Kidney epithelial cell (primary cell): ENCODE data around the gene ZFP3. TPM values are rescaled to one million over a fixed set of nuclear protein-coding genes. Genes with fewer than 3 reads are reported as not detected.

Experiments used
- DNase-seq: peaks from one replicate; pipeline ENCODE4 v3.0.0-alpha.2; 2010; ENCODE audit warnings: low read depth
- H3K27me3 ChIP-seq: 2 replicates; pipeline ENCODE4 v1.6.0; 2011; ENCODE audit warnings: low read length; ENCODE audit not compliant: control insufficient read depth, insufficient read depth
- H3K36me3 ChIP-seq: 2 replicates; pipeline ENCODE4 v1.5.1; 2011; ENCODE audit warnings: low read length; ENCODE audit not compliant: control insufficient read depth, insufficient read depth
- H3K4me3 ChIP-seq: 2 replicates; pipeline ENCODE4 v1.5.1; 2011; ENCODE audit warnings: low read depth, mild to moderate bottlenecking, control low read depth, low read length
- total RNA-seq: library from RNA; depleted of rRNA; stranded (reverse); fragments of >200 nt; gene quantifications from 2 replicates; pipeline ENCODE4 v1.2.3, GENCODE V29; 2015
- TF ChIP-seq, protein P1 (sequence below): IDR thresholded peaks from 2 replicates; pipeline ENCODE4 v1.5.1; 2011; ENCODE audit warnings: mild to moderate bottlenecking, moderate library complexity, low read length, control low read depth, inconsistent platforms; ENCODE audit not compliant: insufficient read depth, poor library complexity, severe bottlenecking

ZFP3 gene
- total RNA-seq, 1 donor from 2014 or later: 4.8 TPM

DNA sequence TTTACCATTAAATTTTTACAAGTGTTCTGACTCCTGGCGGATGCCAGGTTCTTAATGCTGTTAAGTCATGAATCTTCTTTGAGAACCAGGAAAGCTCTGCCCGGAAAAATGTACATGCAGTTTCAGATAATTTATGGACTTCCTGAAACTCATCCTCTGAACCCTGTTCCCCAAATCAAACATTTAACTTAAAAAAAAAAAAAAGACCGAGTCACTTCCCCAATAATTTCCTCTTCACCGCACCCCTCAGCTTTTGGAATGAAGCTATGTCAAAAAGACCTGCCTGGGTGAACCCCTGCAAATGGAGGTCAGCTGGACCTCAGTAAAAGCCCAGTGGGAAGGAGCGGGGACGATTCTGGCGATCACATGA, 18.4 kb downstream of the ZFP3 start:
- no peak for DNase-seq
- TF ChIP-seq, protein P1, sequence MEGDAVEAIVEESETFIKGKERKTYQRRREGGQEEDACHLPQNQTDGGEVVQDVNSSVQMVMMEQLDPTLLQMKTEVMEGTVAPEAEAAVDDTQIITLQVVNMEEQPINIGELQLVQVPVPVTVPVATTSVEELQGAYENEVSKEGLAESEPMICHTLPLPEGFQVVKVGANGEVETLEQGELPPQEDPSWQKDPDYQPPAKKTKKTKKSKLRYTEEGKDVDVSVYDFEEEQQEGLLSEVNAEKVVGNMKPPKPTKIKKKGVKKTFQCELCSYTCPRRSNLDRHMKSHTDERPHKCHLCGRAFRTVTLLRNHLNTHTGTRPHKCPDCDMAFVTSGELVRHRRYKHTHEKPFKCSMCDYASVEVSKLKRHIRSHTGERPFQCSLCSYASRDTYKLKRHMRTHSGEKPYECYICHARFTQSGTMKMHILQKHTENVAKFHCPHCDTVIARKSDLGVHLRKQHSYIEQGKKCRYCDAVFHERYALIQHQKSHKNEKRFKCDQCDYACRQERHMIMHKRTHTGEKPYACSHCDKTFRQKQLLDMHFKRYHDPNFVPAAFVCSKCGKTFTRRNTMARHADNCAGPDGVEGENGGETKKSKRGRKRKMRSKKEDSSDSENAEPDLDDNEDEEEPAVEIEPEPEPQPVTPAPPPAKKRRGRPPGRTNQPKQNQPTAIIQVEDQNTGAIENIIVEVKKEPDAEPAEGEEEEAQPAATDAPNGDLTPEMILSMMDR: no peak
- no peak overlapping the region for H3K4me3 ChIP-seq
- peaks cover 10% of the 10 kb centered on the region for H3K27me3 ChIP-seq
- no peaks in the 10 kb centered on the region for H3K36me3 ChIP-seq

DNA sequence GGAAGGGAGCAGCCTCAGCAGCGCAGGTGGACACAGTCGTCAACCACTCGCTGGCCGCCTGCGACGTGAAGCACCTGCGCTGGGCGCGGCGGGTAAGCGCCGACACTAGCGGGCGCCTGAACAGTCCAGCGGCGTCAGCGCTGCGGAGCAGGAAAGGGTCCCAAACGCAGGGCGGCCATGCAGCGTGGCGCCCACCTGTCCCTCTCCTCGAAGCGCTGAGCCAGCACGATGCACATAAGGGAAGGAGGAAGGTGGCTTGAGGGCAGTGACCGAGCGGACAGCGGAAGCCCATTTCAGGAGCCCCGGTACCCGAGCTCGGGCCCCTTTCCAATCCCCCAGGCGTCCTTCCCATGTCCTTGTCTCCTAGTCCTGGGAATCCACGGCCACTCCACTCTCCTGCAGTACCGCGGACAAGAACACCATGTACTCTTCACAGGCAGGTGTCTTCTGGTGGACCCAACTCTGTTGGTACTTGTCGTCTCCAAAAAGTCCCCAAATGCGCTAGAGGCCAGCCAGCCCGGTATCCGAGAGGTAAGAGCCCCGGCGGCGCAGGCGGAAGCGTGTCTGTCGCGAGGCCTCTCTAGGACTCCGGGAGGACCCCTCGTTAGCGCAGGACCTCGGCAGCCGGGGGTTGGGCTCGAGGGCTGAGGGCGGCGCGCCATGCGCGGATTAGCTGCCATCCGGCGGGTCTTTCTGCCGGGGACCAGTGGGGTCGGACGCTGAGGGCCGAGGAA, 19.0 kb downstream of the ZFP3 start:
- H3K27me3 ChIP-seq: peaks cover 10% of the 10 kb centered on the region
- no peaks in the 10 kb centered on the region for H3K36me3 ChIP-seq
- DNase-seq: no peak
- no peak overlapping the region for H3K4me3 ChIP-seq
- TF ChIP-seq, protein P1: no peak

DNA sequence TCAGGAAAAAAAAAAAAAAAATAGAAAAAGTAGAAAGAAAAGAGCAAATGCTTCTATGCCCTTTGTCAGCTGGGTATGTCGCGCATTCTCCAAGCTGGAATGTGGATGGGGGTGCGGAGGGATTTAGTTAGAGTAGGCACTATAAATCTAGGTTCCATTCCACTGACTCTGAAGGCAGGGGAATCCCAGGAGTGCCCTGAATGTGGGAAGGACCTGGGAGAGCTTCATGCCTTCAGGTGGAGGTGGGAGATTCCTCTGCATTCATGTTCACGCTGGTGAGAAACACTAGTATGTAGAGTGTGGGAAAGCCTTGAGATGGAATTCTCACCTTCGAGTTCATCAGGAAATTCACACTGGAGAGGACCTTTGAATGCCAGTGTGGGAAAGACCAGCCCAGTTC, 21.0 kb downstream of the ZFP3 start:
- TF ChIP-seq, protein P1: no peak
- Histone ChIP-seq H3K4me3 (no peak overlapping the region), H3K36me3 (no peaks in the 10 kb centered on the region), H3K27me3 (peaks cover 10% of the 10 kb centered on the region)
- DNase-seq: no peak

DNA sequence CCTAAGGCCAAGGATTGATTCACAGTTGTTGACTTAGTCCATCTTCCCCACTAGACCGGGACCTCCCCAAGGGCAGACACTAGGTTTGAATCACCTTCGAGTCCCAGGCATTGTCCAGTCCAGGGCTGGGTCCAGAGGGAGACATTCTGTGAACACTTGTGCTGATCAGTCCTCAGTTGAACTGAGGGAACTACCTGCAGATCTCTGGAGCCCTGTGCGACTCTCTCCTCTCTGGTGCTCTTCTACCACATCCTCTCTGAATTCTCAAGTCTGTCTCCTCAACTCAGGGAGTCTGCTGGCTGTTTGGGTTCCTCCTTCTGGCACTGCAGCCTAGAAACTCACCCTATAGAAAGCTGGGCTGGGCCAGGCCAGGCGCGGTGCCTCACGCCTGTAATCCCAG, 22.6 kb downstream of the ZFP3 start:
- Histone ChIP-seq H3K4me3 (no peak overlapping the region), H3K27me3 (peaks cover 10% of the 10 kb centered on the region), H3K36me3 (no peaks in the 10 kb centered on the region)
- TF ChIP-seq, protein P1: no peak
- no peak for DNase-seq

DNA sequence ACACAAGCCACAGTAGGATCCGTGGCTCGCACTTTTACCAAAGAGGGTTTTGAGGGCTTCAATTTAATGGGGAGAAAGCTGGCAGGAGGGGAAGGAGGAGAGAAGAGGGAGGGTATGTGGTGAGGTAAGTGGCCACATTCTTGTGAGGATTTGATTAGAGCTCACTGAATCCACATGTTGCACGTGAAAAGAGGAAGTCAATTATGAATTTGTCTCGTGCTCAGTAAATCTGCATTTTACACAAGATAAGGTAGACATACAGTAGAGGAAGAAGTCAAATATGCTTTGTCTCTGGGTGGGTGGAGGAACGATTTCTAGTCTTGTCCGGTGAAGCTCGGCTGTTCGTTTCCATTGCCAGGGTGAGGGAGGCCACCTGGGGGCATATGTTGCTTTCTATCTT, 32.5 kb downstream of the ZFP3 start:
- TF ChIP-seq, protein P1: no peak
- no peak for DNase-seq
- Histone ChIP-seq H3K4me3 (peak overlapping the region; percentile 85), H3K27me3 (peaks cover 7% of the 10 kb centered on the region), H3K36me3 (peaks cover 1% of the 10 kb centered on the region)

DNA sequence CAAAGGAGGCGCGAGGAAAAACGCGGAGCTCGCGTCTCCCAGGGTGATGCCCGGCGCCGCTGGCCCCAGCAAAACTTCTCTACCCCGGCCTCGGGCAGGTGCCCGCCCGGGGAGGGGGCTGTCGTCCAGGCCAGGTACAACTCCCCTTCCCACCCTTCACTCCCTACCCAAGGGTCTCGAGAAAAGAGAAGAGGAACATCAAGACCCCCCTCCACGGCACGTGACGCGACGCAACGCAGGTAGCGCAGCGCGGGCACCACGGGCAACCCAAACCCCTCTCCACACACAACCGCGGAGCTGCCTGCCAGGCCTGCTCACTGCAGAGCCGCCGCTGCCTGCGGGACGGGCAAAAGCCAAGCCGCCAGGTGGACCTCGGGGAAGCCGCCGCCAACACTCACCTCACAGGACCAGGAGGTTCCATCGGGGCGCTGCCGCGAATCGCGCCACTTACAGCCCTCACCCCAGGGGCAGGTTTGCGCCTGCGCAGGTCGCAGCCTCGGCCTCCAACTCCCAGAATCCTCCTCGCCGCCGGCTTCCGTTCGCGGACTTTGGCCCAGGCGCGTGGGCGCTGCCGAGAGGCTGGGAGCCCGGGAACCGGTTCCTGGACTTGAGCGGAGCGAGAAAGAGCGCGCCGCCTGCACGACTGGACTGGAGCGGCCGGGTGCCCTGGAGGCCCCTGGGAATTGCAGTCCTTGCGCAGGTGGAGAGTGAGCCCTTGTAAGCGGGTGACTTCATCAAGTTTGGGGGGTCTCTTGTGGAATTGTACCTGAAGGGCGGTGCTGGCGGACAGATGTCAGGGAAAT, 33.3 kb downstream of the ZFP3 start, which contains the start of gene ZNF232:
TSS of gene ZNF232 (minus strand) at position 477 of the 803 bp plus-strand sequence. CDS start at position 421, 56 bp downstream.
- Histone ChIP-seq H3K27me3 (peaks cover 15% of the 10 kb centered on the region), H3K36me3 (no peaks in the 10 kb centered on the region), H3K4me3 (peak within 1 kb of the TSS; percentile 85)
- TF ChIP-seq, protein P1: no peak
- DNase-seq: peak; percentile 70
